Sigmoid colon (tissue), 4 donors: ENCODE data around the gene FBXL13.

Experiments used
- EP300 ChIP-seq, 4 donors: sonication (generic); formaldehyde crosslinking; IDR thresholded peaks; one replicate each; pipeline ENCODE4 v1.6.1; 2017; ENCODE audit warnings: antibody characterized with exemption in 4 of 4
- POLR2AphosphoS5 ChIP-seq, 4 donors: sonication (generic); formaldehyde crosslinking; IDR thresholded peaks; one replicate each; pipeline ENCODE4 v1.6.1; 2017; ENCODE audit warnings: antibody characterized with exemption in 4 of 4
- TF ChIP-seq, protein P1 (sequence below), 4 experiments: fragments of 450-650 bp in 3 of 4; fragments of 200-600 bp in 1 of 4; IDR thresholded peaks; one replicate each; pipeline ENCODE4 v1.5.1; 2016 to 2019; ENCODE audit warnings: antibody characterized with exemption in 4 of 4, mild to moderate bottlenecking in 3 of 4, moderate library complexity in 2 of 4

DNA sequence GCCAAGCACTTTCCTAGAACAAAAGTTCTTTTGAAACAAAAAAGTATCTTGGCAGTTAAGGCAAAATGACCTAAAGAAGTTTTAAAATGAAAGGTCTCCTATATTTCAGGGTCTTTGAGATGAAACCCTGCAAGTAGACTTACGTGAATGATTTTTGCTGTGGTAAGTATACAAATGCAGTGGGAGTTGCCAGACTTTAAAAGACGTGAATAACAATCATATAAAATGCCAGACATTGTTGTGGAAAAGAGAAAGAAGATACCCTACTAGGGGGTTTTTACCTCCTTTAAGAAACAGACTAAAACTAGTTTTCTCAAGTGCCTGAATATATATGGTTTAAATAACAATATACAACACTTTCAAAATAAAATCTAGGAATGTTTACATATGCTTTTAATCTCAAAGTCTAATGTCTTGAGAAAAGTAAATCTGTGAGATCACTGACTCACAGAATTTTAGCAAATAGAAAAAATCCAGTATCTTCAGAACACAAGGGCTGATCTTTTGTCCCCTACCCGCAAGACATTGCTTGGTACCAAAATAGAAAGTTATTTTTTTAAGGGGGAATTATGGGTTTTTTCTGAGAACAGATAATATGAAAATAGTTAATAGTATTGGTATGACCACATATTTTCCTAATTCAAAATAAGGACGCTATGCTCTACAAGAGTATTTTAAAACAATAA, 132.3 kb downstream of the FBXL13 start:
- TF ChIP-seq, protein P1, sequence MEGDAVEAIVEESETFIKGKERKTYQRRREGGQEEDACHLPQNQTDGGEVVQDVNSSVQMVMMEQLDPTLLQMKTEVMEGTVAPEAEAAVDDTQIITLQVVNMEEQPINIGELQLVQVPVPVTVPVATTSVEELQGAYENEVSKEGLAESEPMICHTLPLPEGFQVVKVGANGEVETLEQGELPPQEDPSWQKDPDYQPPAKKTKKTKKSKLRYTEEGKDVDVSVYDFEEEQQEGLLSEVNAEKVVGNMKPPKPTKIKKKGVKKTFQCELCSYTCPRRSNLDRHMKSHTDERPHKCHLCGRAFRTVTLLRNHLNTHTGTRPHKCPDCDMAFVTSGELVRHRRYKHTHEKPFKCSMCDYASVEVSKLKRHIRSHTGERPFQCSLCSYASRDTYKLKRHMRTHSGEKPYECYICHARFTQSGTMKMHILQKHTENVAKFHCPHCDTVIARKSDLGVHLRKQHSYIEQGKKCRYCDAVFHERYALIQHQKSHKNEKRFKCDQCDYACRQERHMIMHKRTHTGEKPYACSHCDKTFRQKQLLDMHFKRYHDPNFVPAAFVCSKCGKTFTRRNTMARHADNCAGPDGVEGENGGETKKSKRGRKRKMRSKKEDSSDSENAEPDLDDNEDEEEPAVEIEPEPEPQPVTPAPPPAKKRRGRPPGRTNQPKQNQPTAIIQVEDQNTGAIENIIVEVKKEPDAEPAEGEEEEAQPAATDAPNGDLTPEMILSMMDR (IDR thresholded peaks at IDR 0.05): no peak
- TF ChIP-seq EP300 (IDR thresholded peaks at IDR 0.05) (no peak), POLR2AphosphoS5 (IDR thresholded peaks at IDR 0.05) (no peak)
